ENCODE data around the gene MLC1. TPM values are rescaled to one million over a fixed set of nuclear protein-coding genes. Genes with fewer than 3 reads are reported as not detected.

The MLC1 gene
- total RNA-seq, 2 donors from 2014 or later, result 0.29 to 0.41 TPM

DNA sequence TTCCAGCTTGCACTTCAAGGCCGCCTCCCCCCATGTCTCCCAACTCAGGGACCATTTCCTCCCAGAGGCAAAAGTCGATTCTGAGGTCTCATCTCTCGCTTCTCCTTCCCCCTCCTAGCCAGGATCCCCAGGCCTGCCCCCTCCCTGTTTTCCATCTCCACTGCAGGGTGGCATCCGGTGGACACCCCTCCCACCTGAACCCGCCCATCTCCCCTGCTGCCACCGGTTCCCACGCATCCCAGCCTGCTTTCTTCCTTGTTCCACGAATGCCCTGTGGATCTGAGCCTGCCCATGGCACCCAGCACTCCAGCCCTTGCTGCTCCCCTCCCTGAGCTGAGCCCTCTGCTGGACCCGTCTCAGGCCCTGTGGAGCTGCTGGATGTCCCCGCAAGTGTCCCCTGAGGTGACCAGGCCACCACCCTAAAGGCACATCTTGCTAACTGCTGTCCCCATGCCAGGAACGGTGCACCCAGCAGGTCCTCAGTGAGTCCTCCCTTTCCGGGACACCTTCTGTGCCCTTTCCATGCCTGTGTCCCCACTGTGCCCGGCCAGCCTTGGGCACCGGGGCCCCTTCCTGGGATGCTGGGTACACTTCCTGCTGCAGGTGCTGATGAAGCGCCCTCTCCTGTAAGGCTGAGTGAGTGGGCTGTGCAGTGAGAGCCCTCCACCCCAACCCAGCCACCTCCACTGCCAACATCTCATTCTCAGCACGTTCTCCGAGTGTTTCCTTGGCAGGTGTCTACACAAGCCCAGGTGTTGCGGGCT, 73.6 kb downstream of the MLC1 start:
- intact Hi-C loops (cut with DNase I), result no loop called here
- DNase-seq (no peak), ATAC-seq (no peak)

DNA sequence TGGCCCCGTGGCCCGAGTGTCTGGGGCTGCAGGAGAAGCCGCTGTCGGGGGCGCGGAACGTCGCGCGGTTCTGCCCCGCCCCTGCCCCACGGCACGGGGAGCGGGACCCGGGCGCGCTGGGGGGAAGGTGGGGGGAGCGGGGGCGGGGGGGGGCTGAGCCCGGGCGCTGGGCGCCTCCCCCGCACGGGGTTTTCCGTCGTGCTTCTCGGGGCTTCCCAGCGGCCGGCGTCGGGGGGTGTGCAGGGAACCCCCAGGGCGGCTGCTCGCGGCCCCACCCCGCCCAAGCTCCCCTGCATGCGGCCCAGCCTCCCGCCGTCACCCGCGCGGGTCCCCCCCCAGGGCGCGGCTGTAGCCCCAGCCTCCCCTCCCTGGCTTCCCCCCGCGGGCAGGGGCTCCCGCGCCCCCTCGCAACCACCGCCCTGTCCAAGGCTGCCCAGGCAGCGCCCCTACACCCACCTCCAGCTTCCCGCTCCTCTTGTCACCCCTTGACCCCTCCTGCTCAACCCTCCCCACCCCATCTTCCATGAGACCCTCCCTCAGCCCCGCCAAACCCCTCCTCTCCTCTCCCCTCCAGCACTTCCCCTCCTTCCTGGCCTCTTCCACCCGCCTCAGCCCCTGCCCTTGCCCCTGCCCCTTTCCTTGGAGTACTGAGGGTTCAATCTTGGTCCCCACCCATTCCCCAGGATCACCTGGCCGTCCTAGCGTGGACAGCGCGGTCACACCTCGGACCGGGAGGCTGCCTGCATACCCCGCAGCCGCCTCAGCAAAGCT, 74.4 kb downstream of the MLC1 start:
- intact Hi-C loops (cut with DNase I), result no loop called here
- DNase-seq, result no peak
- ATAC-seq, result no peak

DNA sequence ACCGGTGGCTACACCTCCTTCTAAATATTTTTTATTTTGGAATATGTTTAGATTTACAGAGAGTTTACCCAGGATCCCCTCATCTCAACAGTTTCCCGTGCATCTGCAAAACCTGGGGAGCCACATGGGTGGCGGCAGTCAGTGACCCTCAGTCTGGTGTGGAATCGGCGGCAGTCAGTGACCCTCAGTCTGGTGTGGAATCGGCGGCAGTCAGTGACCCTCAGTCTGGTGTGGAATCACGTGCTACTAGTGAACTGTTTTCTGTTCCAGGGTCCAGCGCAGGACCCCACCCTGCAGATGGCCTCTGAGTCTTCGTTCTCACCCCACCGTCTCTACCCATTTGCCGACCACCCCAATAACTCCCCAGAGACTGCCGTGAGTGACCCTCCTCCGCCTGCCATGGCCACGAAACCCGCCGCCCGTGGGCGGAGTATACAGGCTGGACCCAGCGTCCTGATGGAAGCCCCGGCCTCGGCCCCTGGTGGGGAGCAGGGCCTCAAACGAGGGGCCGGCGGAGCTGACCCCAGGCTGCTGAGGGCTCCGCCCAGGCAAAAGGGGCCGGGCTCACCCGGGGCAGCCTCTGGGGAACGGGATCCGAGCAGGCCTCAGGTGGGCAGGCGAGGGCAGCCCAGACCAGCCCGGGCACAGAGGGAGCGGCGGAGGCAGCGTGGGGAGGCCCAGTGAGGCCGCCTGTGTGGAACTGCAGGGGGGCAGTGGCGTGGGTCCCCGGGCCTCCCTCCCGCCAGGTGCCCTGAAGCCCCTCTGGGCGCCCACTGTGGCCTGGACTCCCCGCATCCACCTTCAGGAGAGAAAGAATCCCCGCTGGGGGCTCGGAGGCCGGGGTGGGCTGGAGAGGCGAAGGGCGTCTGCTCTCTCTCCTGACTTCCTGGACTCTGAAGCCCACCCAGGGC, 75.2 kb downstream of the MLC1 start:
- DNase-seq, result no peak
- intact Hi-C loops (cut with DNase I), result no loop called here
- peak in 1 of 2 donors; percentile 35 for ATAC-seq

Other genes with a start within 250 kb of the MLC1 start
- 1 to 10 TPM; 4.4 to 6.7 TPM for gene ZBED4, start 231.6 kb downstream of the MLC1 start, total RNA-seq
- gene ALG12, start 167.0 kb downstream of the MLC1 start, total RNA-seq, result 10 to 100 TPM; 15.3 to 15.9 TPM
- gene CRELD2, start 166.8 kb downstream of the MLC1 start, total RNA-seq, result 10 to 100 TPM; 30.1 to 43.7 TPM
- gene PIM3, start 124.7 kb downstream of the MLC1 start, total RNA-seq, result 10 to 100 TPM; 44.1 to 66.8 TPM
- gene IL17REL, start 72.7 kb downstream of the MLC1 start, total RNA-seq, result not detected
- gene TTLL8, start 27.1 kb downstream of the MLC1 start, total RNA-seq, result not detected
- 1 to 10 TPM in 1 of 2 donors, under 1 TPM in 1; 0.71 to 1.2 TPM for gene MOV10L1, start 4.6 kb upstream of the MLC1 start, total RNA-seq
- gene PANX2, start 85.3 kb upstream of the MLC1 start, total RNA-seq, result 1 to 10 TPM in 1 of 2 donors, under 1 TPM in 1; 0.89 to 1.1 TPM
- gene TRABD, start 100.5 kb upstream of the MLC1 start, total RNA-seq, result 10 to 100 TPM; 19.6 to 26.1 TPM
- 10 to 100 TPM; 11.7 to 15.0 TPM for gene SELENOO, start 115.6 kb upstream of the MLC1 start, total RNA-seq
- gene TUBGCP6, start 159.6 kb upstream of the MLC1 start, total RNA-seq, result 10 to 100 TPM; 20.4 to 22.0 TPM
- gene HDAC10, start 165.8 kb upstream of the MLC1 start, total RNA-seq, result 10 to 100 TPM; 11.2 to 14.2 TPM
- 10 to 100 TPM; 13.2 to 14.7 TPM for gene MAPK12, start 176.3 kb upstream of the MLC1 start, total RNA-seq
- gene MAPK11, start 185.0 kb upstream of the MLC1 start, total RNA-seq, result 10 to 100 TPM; 13.3 to 15.4 TPM
- gene PLXNB2, start 222.2 kb upstream of the MLC1 start, total RNA-seq, result 10 to 100 TPM; 76.2 to 91.5 TPM
- 1 to 10 TPM; 2.4 TPM for gene DENND6B, start 241.6 kb upstream of the MLC1 start, total RNA-seq